A549 (cell line): ENCODE results near the gene KDELR1. TPM values are rescaled to one million over a fixed set of nuclear protein-coding genes. Genes with fewer than 3 reads are reported as not detected.

Experiments
- ATAC-seq, 2 experiments: fragments of 200-7000 bp in 1 of 2; fragments of >200 bp in 1 of 2; cut with Nextera tagmentation in 1 of 2; cut with Tn5 transposase in 1 of 2; 3 replicates each; pipeline versions ENCODE4 v1.8.0 to v1.9.1; 2018 to 2020; ENCODE audit warnings: mild to moderate bottlenecking in 1 of 2, moderate library complexity in 1 of 2
- CTCF ChIA-PET: fragments of 300-600 bp; sonication (Branson Sonifier 250); formaldehyde crosslinking; extraction: SDS; loops from one replicate; lab custom pipeline; 2021; ENCODE audit warnings: antibody characterized with exemption, inconsistent platforms; lab: Yijun Ruan, JAX
- POLR2A ChIA-PET: fragments of 350-600 bp; formaldehyde crosslinking; extraction: SDS; loops from one replicate; lab custom pipeline; 2021; ENCODE audit warnings: antibody characterized with exemption, inconsistent platforms; lab: Yijun Ruan, JAX
- DNase-seq, 2 experiments: peaks; one replicate each; pipeline versions ENCODE4 v3.0.0 to v3.0.0-alpha.2; 2011 to 2016; ENCODE audit warnings: low read depth in 1 of 2, low spot score in 1 of 2
- FAIRE-seq: peaks from 2 replicates; lab custom pipeline; 2011; peaks lifted over from hg19 to GRCh38; lab: Jason Lieb, UNC
- H3K27ac ChIP-seq, 2 experiments: fragments of >200 bp; sonication (Bioruptor Twin); formaldehyde crosslinking; 3 replicates each; pipeline ENCODE4 v1.5.1; 2016 to 2017
- H3K4me1 ChIP-seq: fragments of >200 bp; sonication (Bioruptor Twin); formaldehyde crosslinking; 3 replicates; pipeline ENCODE4 v1.6.1; 2016
- H3K4me2 ChIP-seq: fragments of >200 bp; sonication (Bioruptor Twin); formaldehyde crosslinking; 3 replicates; pipeline ENCODE4 v1.6.1; 2016
- H3K4me3 ChIP-seq: fragments of >200 bp; sonication (Bioruptor Twin); formaldehyde crosslinking; 3 replicates; pipeline ENCODE4 v1.5.1; 2016
- H3K9me3 ChIP-seq: fragments of >200 bp; sonication (Bioruptor Twin); formaldehyde crosslinking; 3 replicates; pipeline ENCODE4 v1.6.1; 2016
- BCL3 ChIP-seq: fragments of >200 bp; sonication (Bioruptor Twin); formaldehyde crosslinking; IDR thresholded peaks from 3 replicates; pipeline ENCODE4 v1.6.1; 2016
- CBX2 ChIP-seq: fragments of 200-600 bp; sonication (generic); IDR thresholded peaks from 2 replicates; pipeline ENCODE4 v1.6.1; 2016; ENCODE audit warnings: low read depth, mild to moderate bottlenecking, borderline replicate concordance
- CEBPB ChIP-seq, 2 experiments: fragments of >200 bp in 1 of 2; sonication (Bioruptor Twin) in 1 of 2; formaldehyde crosslinking in 1 of 2; IDR thresholded peaks; 2 replicates each; pipeline ENCODE4 v1.6.1; 2012 to 2016
- CHD2 ChIP-seq: fragments of 150-350 bp; IDR thresholded peaks from 2 replicates; pipeline ENCODE4 v1.6.1; 2014; ENCODE audit warnings: low read length; ENCODE audit not compliant: partially characterized antibody
- CTCF ChIP-seq: fragments of >200 bp; sonication (Bioruptor Twin); formaldehyde crosslinking; IDR thresholded peaks from 3 replicates; pipeline ENCODE4 v1.5.1; 2016
- EHMT2 ChIP-seq: fragments of 200-600 bp; sonication (generic); IDR thresholded peaks from 2 replicates; pipeline ENCODE4 v1.6.1; 2016; ENCODE audit warnings: antibody characterized with exemption, low read depth, mild to moderate bottlenecking, moderate library complexity
- ELK1 ChIP-seq: fragments of 150-350 bp; IDR thresholded peaks from 2 replicates; pipeline ENCODE4 v1.6.1; 2014; ENCODE audit warnings: low read depth, mild to moderate bottlenecking, low read length
- EP300 ChIP-seq, 2 experiments: fragments of >200 bp; sonication (Bioruptor Twin); formaldehyde crosslinking; IDR thresholded peaks; 2 replicates in 1 of 2; 3 replicates in 1 of 2; pipeline ENCODE4 v1.6.1; 2016 to 2017
- FOSB ChIP-seq: fragments of 250-450 bp; sonication (Bioruptor Pico); IDR thresholded peaks from 2 replicates; pipeline ENCODE4 v1.5.0; 2020; ENCODE audit warnings: mild to moderate bottlenecking, moderate library complexity
- GATA3 ChIP-seq: IDR thresholded peaks from 2 replicates; pipeline ENCODE4 v1.6.1; 2012; ENCODE audit warnings: borderline replicate concordance
- HES2 ChIP-seq: fragments of >200 bp; sonication (Bioruptor Twin); formaldehyde crosslinking; IDR thresholded peaks from 2 replicates; pipeline ENCODE4 v1.6.1; 2016
- JUNB ChIP-seq: fragments of >200 bp; sonication (Bioruptor Twin); formaldehyde crosslinking; IDR thresholded peaks from 2 replicates; pipeline ENCODE4 v1.6.1; 2016
- KDM1A ChIP-seq: fragments of 200-600 bp; sonication (generic); IDR thresholded peaks from 2 replicates; pipeline ENCODE4 v1.6.1; 2016; ENCODE audit warnings: low read depth, mild to moderate bottlenecking
- MAX ChIP-seq: IDR thresholded peaks from 2 replicates; pipeline ENCODE4 v1.6.1; 2012
- POLR2AphosphoS2 ChIP-seq: conservative IDR thresholded peaks from 2 replicates; pipeline ENCODE4 v1.6.1; 2012; ENCODE audit warnings: low read length, improper control_type of control experiment, inconsistent platforms
- RARB ChIP-seq: fragments of 250-450 bp; sonication (Bioruptor Pico); IDR thresholded peaks from 2 replicates; pipeline ENCODE4 v1.8.0; 2021; ENCODE audit warnings: mild to moderate bottlenecking, moderate library complexity
- SMC3 ChIP-seq: fragments of >200 bp; sonication (Bioruptor Twin); formaldehyde crosslinking; IDR thresholded peaks from 3 replicates; pipeline ENCODE4 v1.6.1; 2018; ENCODE audit warnings: inconsistent platforms
- USF2 ChIP-seq: fragments of 450-650 bp; IDR thresholded peaks from 2 replicates; pipeline ENCODE4 v1.6.1; 2014; ENCODE audit warnings: antibody characterized with exemption
- ZNF302 ChIP-seq: fragments of 250-450 bp; sonication (Bioruptor Pico); IDR thresholded peaks from 2 replicates; pipeline ENCODE4 v1.9.0; 2021; ENCODE audit warnings: inconsistent platforms, mild to moderate bottlenecking, moderate library complexity
- WGBS: methylation state at CpG from one replicate; pipeline ENCODE4 v1.1.6; 2017; ENCODE audit errors: missing lambda C conversion rate; 5-methylcytosine and 5-hydroxymethylcytosine counted together
- polyA plus RNA-seq, 4 experiments: library from polyadenylated mRNA; depleted of rRNA in 3 of 4; stranded (reverse); fragments of >200 nt; fragmentation: RNase III in 1 of 4; extraction: RNeasy Plus Mini Kit Qiagen cat#74134 plus additional on column Dnase treatment in 1 of 4; gene quantifications; 2 replicates in 3 of 4; 3 replicates in 1 of 4; pipeline ENCODE4 v1.2.3, GENCODE V29; 2011 to 2017

The KDELR1 gene
- polyA plus RNA-seq, 2 of the 4 experiments (the other 2 are of a cell fraction) = 200 to 302 TPM

- FAIRE-seq = no peak
- H3K9me3 ChIP-seq = no peaks in the 10 kb centered on the region
- H3K4me2 ChIP-seq = no peak overlapping the region
- peaks cover 23% of the 10 kb centered on the region for H3K4me1 ChIP-seq
- 80% methylated on average over 5 of the region's 5 CpGs for WGBS
- ATAC-seq = no peak
- no peak for TF ChIP-seq CTCF
- TF ChIP-seq CHD2 = no peak
- peak overlapping the region in 1 of 2 experiments; percentile 43; a peak in 3 of 6 replicates for H3K27ac ChIP-seq
- DNase-seq = no peak
- ChIA-PET POLR2A (interaction anchor here (1.1 kb wide), 1 partner anchor 14 kb away, joined by 4 read pairs; no protein-coding TSS in a partner anchor), CTCF (interaction anchor here (1.1 to 6.7 kb wide), 3 partner anchors 20 to 34 kb away, joined by 3 to 54 read pairs (median 3); partner anchors contain the start of gene KDELR1)
- H3K4me3 ChIP-seq = no peak overlapping the region
These were observed 23.5 kb downstream of the KDELR1 start for GRCh38 chr19:48367855-48368254.

GRCh38 chr19:48365602-48366001, 25.7 kb downstream of the KDELR1 start:
- peak overlapping the region in 1 of 2 experiments; percentile 97; a peak in 1 of 6 replicates for H3K27ac ChIP-seq
- WGBS = 96% methylated on average over 9 of the region's 11 CpGs
- no peak for FAIRE-seq
- DNase-seq = no peak
- H3K4me2 ChIP-seq = no peak overlapping the region
- CTCF ChIA-PET = interaction anchor here (0.6 to 2.0 kb wide), 3 partner anchors 10 to 217 kb away, joined by 3 to 4 read pairs (median 3); no protein-coding TSS in a partner anchor
- no peak overlapping the region for H3K4me3 ChIP-seq
- TF ChIP-seq EHMT2 = no peak
- no peak for ATAC-seq
- H3K4me1 ChIP-seq = peaks cover 8% of the 10 kb centered on the region
- POLR2A ChIA-PET = no interaction called here
- no peaks in the 10 kb centered on the region for H3K9me3 ChIP-seq

GRCh38 chr19:48364598-48365348, 26.6 kb downstream of the KDELR1 start:
- CTCF ChIA-PET = interaction anchor here (0.6 to 2.7 kb wide), 10 partner anchors 8 to 218 kb away, joined by 3 to 20 read pairs (median 5); partner anchors contain the start of genes GRIN2D and KDELR1
- peak overlapping the region; percentile 95 for H3K4me2 ChIP-seq
- FAIRE-seq (no peak), DNase-seq (no peak), ATAC-seq (no peak)
- H3K9me3 ChIP-seq = no peaks in the 10 kb centered on the region
- H3K27ac ChIP-seq = peak overlapping the region; percentile 90 to 97
- POLR2A ChIA-PET = interaction anchor here (1.0 to 3.1 kb wide), 9 partner anchors 8 to 254 kb away, joined by 3 to 36 read pairs (median 5); partner anchors contain the start of genes CARD8, KDELR1, RPL18 and SPHK2
- H3K4me3 ChIP-seq = peak overlapping the region; percentile 51
- TF ChIP-seq GATA3 = no peak
- TF ChIP-seq CHD2 = no peak
- TF ChIP-seq FOSB (CRISPR knock-in tag) = no peak
- TF ChIP-seq ZNF302 (CRISPR knock-in tag) = no peak
- no peak for TF ChIP-seq EP300 (IDR thresholded peaks at IDR 0.05)
- TF ChIP-seq MAX = no peak
- TF ChIP-seq HES2 = no peak
- no peak for TF ChIP-seq SMC3
- no peak for TF ChIP-seq CBX2
- TF ChIP-seq USF2 = no peak
- no peak for TF ChIP-seq RARB (CRISPR knock-in tag)
- TF ChIP-seq JUNB = no peak
- no peak for TF ChIP-seq CEBPB (IDR thresholded peaks at IDR 0.05)
- no peak for TF ChIP-seq ELK1
- no peak for TF ChIP-seq BCL3
- TF ChIP-seq KDM1A = no peak
- TF ChIP-seq POLR2AphosphoS2 = no peak
- WGBS = 66% methylated on average over 9 of the region's 10 CpGs
- H3K4me1 ChIP-seq = peaks cover 8% of the 10 kb centered on the region
